Left ventricle myocardium inferior (tissue), 1 donor: ENCODE results near the gene AFAP1. TPM values are rescaled to one million over a fixed set of nuclear protein-coding genes. Genes with fewer than 3 reads are reported as not detected.

Experiments used
- DNase-seq: peaks from one replicate; pipeline ENCODE4 v3.0.0-alpha.2; 2020
- H3K27ac ChIP-seq: fragments of 200-600 bp; replicated peaks from 2 replicates; pipeline ENCODE4 v1.8.0; 2021
- H3K27me3 ChIP-seq: fragments of 200-600 bp; 2 replicates; pipeline ENCODE4 v1.8.0; 2021; ENCODE audit warnings: low read depth
- H3K36me3 ChIP-seq: fragments of 200-600 bp; 2 replicates; pipeline ENCODE4 v1.8.0; 2021
- H3K4me1 ChIP-seq: fragments of 200-600 bp; 2 replicates; pipeline ENCODE4 v1.8.0; 2021
- H3K4me3 ChIP-seq: fragments of 200-600 bp; 2 replicates; pipeline ENCODE4 v1.8.0; 2021; ENCODE audit warnings: mild to moderate bottlenecking, moderate library complexity
- H3K9me3 ChIP-seq: fragments of 200-600 bp; replicated peaks from 2 replicates; pipeline ENCODE4 v1.8.0; 2021
- CTCF ChIP-seq: fragments of 200-600 bp; IDR thresholded peaks from 2 replicates; pipeline ENCODE4 v1.8.0; 2021; ENCODE audit warnings: antibody characterized with exemption, mild to moderate bottlenecking, borderline replicate concordance
- intact Hi-C: fragments of 100-400 bp; cut with micrococcal nuclease; formaldehyde crosslinking; loops from one replicate; pipeline ENCODE4 v1.11.0; 2022
- total RNA-seq: library from RNA; stranded (reverse); fragmentation: NEBNext Ultra II Directional; extraction: Animal tissue kit (Norgen Biotek cat#: 25700); gene quantifications from one replicate; pipeline ENCODE4 v1.2.1, GENCODE V29; 2021
- donor health status: DM: no; HTN: yes; CAD: no; lungs with severe emphysema.

Gene AFAP1
- total RNA-seq, 1 donor from 2014 or later: 6.8 TPM

- intact Hi-C loops: no loop called here
- Histone ChIP-seq H3K27ac (no peak overlapping the region), H3K4me3 (no peak overlapping the region), H3K4me1 (no peaks in the 10 kb centered on the region), H3K9me3 (no peaks in the 10 kb centered on the region), H3K36me3 (no peaks in the 10 kb centered on the region), H3K27me3 (peaks cover 8% of the 10 kb centered on the region)
- TF ChIP-seq CTCF: no peak
- DNase-seq: peak; percentile 6
These were observed 207.4 kb downstream of the AFAP1 start for GRCh38 chr4:7732263-7732662.

- Histone ChIP-seq H3K4me3 (no peak overlapping the region), H3K4me1 (no peaks in the 10 kb centered on the region), H3K36me3 (no peaks in the 10 kb centered on the region), H3K9me3 (no peaks in the 10 kb centered on the region), H3K27me3 (peaks cover 8% of the 10 kb centered on the region), H3K27ac (no peak overlapping the region)
- no peak for DNase-seq
- no peak for TF ChIP-seq CTCF
- intact Hi-C loops: no loop called here
These were observed 208.2 kb downstream of the AFAP1 start for GRCh38 chr4:7731437-7731836.

GRCh38 chr4:7727749-7728148 is 211.9 kb downstream of the AFAP1 start:
- no peaks in the 10 kb centered on the region for H3K27me3 ChIP-seq
- H3K36me3 ChIP-seq: no peaks in the 10 kb centered on the region
- intact Hi-C loops: no loop called here
- TF ChIP-seq CTCF: no peak
- no peaks in the 10 kb centered on the region for H3K4me1 ChIP-seq
- DNase-seq: no peak
- H3K27ac ChIP-seq: no peak overlapping the region
- H3K4me3 ChIP-seq: no peak overlapping the region
- H3K9me3 ChIP-seq: no peaks in the 10 kb centered on the region

GRCh38 chr4:7726665-7727413 is 212.8 kb downstream of the AFAP1 start:
- no peak for DNase-seq
- Histone ChIP-seq H3K27ac (no peak overlapping the region), H3K36me3 (no peaks in the 10 kb centered on the region), H3K9me3 (no peaks in the 10 kb centered on the region), H3K4me3 (no peak overlapping the region), H3K27me3 (no peaks in the 10 kb centered on the region), H3K4me1 (peaks cover 3% of the 10 kb centered on the region)
- TF ChIP-seq CTCF: no peak
- intact Hi-C loops: no loop called here

- intact Hi-C loops: no loop called here
These were observed 213.7 kb downstream of the AFAP1 start for GRCh38 chr4:7725951-7726350.

More at GRCh38 chr4:7725951-7726350, 213.7 kb downstream of the AFAP1 start:
- H3K27me3 ChIP-seq: peaks cover 3% of the 10 kb centered on the region
- no peaks in the 10 kb centered on the region for H3K9me3 ChIP-seq
- no peak overlapping the region for H3K4me3 ChIP-seq
- no peaks in the 10 kb centered on the region for H3K36me3 ChIP-seq
- H3K27ac ChIP-seq: no peak overlapping the region
- no peak for TF ChIP-seq CTCF
- no peak for DNase-seq
- peaks cover 3% of the 10 kb centered on the region for H3K4me1 ChIP-seq
